AG04449 (cell line): ENCODE data around the gene SLC44A5.
"Not testable (repeated sequence)": the region's sequence is repeated elsewhere in the genome, so short reads cannot be mapped to it uniquely, and the experiment has no call there.

Source experiments
- CTCF ChIA-PET: fragments of 350-600 bp; formaldehyde crosslinking; extraction: SDS; loops from one replicate; lab custom pipeline; 2021; ENCODE audit warnings: antibody characterized with exemption; lab: Yijun Ruan, JAX
- POLR2A ChIA-PET: fragments of 400-600, 350-600 bp; formaldehyde crosslinking; extraction: SDS; loops from one replicate; lab custom pipeline; 2020; ENCODE audit warnings: antibody characterized with exemption, inconsistent platforms; lab: Yijun Ruan, JAX
- DNase-seq: peaks from one replicate; pipeline ENCODE4 v3.0.0-alpha.2; 2010; ENCODE audit warnings: low read depth, low spot score
- H3K4me3 ChIP-seq: 2 replicates; pipeline ENCODE4 v1.5.1; 2011; ENCODE audit warnings: low read depth, mild to moderate bottlenecking, control low read depth, low read length
- TF ChIP-seq, protein P1 (sequence below): IDR thresholded peaks from one replicate; pipeline ENCODE4 v1.5.1; 2011; ENCODE audit warnings: mild to moderate bottlenecking, moderate library complexity, low read length, control low read depth, inconsistent platforms; ENCODE audit not compliant: insufficient read depth; ENCODE audit errors: missing control alignments

The SLC44A5 gene

DNA sequence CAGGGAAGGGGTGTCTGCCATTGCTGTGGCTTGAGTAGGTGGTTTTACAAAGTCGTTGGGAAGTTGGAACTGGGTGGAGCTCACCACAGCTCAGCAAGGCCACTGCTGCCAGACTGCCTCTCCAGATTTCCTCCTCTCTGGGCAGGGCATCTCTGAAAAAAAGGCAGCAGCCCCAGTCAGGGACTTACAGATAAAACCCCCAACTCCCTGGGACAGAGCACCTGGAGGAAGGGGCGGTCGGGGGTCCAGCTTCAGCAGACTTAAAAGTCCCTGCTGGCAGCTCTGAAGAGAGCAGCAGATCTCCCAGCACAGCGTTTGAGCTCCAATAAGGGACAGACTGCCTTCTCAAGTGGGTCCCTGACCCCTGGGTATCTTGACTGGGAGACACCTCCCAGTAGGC, 352.6 kb downstream of the SLC44A5 start:
- H3K4me3 ChIP-seq, result no peak overlapping the region
- CTCF ChIA-PET, result no interaction called here
- no peak for DNase-seq
- POLR2A ChIA-PET, result no interaction called here
- TF ChIP-seq, protein P1, sequence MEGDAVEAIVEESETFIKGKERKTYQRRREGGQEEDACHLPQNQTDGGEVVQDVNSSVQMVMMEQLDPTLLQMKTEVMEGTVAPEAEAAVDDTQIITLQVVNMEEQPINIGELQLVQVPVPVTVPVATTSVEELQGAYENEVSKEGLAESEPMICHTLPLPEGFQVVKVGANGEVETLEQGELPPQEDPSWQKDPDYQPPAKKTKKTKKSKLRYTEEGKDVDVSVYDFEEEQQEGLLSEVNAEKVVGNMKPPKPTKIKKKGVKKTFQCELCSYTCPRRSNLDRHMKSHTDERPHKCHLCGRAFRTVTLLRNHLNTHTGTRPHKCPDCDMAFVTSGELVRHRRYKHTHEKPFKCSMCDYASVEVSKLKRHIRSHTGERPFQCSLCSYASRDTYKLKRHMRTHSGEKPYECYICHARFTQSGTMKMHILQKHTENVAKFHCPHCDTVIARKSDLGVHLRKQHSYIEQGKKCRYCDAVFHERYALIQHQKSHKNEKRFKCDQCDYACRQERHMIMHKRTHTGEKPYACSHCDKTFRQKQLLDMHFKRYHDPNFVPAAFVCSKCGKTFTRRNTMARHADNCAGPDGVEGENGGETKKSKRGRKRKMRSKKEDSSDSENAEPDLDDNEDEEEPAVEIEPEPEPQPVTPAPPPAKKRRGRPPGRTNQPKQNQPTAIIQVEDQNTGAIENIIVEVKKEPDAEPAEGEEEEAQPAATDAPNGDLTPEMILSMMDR, result no peak

DNA sequence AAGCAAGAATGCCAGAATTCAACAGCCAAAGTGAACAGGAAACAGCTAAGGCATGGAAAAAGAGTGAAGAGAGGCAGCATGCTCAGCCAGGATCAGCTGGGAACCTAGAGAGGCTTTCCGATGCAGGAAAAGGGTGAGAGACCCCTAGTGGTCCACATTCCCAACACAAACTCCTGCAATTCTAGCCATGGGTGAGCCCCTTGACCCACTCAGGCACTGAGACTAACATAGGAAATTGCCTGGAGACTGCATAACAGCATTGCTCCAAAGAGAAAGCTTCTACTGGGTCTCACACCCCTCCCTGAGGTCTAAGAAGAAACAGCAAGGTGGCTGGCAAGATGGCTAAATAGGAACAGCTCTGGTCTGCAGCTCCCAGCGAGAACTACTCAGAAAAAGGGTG, 353.5 kb downstream of the SLC44A5 start:
- no peak for DNase-seq
- CTCF ChIA-PET, result no interaction called here
- TF ChIP-seq, protein P1, result no peak
- H3K4me3 ChIP-seq, result no peak overlapping the region
- POLR2A ChIA-PET, result no interaction called here

DNA sequence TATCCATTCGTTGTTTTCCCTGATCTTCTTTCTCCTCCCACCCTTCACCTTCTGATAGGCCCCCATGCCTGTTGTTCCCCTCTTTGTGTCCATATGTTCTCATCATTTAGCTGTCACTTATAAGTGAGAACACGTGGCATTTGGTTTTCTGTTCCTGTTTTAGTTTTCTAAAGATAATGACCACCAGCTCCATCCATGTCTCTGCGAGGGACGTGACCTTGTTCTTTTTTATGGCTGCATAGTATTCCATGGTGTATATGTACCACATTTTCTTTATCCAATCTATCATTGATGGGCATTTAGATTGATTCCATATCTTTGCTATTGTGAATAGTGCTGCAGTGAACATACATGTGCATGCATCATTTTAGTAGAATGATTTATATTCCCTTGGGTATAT, 360.8 kb downstream of the SLC44A5 start:
- POLR2A ChIA-PET, CTCF ChIA-PET, H3K4me3 ChIP-seq, DNase-seq: not testable (repeated sequence)

DNA sequence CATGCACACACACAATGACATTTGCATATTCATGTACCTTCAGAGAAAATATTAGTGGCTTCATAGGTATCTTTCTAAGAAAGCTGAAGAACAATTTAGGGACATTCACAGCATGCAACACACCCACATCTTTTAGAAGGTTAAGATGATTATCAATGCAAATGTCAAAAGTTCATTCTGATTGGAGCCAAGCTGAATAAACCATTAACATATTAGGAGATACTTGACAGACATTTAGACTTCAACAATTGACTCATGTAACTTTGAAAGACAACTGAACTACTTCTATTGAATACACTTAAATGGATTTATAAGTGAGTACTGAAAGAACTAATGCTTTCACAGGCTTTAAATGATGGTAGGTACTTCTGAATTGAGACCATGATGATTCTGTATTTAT, 365.7 kb downstream of the SLC44A5 start:
- H3K4me3 ChIP-seq, result no peak overlapping the region
- POLR2A ChIA-PET, result no interaction called here
- TF ChIP-seq, protein P1, result no peak
- CTCF ChIA-PET, result no interaction called here
- DNase-seq, result no peak

DNA sequence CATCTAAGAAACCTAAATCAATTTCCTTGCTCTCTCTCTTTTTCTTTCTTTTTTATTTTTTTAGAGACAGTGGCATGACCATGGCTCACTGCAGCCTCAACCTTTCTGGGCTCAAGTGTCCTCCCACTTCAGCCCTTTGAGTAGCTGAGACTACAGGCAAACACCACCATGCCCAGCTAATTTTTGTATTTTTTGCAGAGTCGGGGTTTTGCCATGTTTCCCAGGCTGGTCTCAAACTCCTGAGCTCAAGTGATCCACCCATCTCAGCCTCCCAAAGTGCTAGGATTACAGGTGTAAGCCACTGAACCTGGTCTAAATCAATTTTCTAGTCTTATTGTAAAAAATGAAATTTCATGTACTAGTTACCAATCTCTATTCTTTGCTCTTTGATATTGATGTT, 367.8 kb downstream of the SLC44A5 start:
- H3K4me3 ChIP-seq, result no peak overlapping the region
- ChIA-PET POLR2A (no interaction called here), CTCF (no interaction called here)
- no peak for DNase-seq
- TF ChIP-seq, protein P1, result no peak

DNA sequence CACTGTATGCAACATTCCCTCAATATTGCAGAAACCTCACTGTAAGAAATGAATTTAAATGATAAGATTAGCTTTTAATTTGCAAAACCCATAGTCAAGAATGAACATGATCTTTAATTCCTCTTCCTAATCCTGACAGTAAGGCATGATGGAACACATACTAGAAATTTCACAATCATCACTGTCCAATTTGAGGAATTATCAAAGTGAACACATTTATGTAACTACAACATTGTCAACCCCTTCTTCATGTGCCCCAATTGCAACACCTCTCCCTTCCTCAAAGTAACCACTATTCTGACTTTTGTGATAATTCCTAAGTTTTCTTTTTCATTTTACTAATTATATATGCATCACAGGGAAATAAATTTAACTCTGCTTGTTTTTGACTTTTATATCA, 373.6 kb downstream of the SLC44A5 start:
- TF ChIP-seq, protein P1, result no peak
- ChIA-PET POLR2A (no interaction called here), CTCF (interaction anchor here (1.5 kb wide), 1 partner anchor 29 kb away, joined by 3 read pairs; no protein-coding TSS in a partner anchor)
- DNase-seq, result no peak
- H3K4me3 ChIP-seq, result no peak overlapping the region

DNA sequence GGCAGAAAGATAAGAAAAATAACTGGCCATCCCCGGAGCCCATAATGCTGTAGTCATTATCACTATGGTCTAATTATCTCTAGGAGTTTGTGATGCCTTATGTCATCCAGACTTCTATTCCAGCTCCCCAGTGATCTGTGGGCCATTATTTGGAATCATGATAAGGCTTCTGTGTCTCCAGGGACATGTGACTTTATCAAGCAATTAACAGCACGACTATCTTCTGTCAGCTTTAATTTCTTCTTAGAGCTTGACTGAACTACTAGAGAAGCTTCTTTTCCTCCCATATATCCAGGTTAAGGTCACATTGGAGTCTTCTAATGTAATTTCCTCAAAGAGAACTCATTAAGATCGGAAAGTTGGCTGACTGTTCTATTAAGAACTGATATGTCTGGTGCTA, 376.4 kb downstream of the SLC44A5 start:
- ChIA-PET POLR2A (no interaction called here), CTCF (interaction anchor here (3.2 kb wide), 1 partner anchor 12 kb away, joined by 10 read pairs; no protein-coding TSS in a partner anchor)
- TF ChIP-seq, protein P1, result no peak
- DNase-seq, result no peak
- H3K4me3 ChIP-seq, result no peak overlapping the region
